ENCODE data around the gene NPTN.

DNA sequence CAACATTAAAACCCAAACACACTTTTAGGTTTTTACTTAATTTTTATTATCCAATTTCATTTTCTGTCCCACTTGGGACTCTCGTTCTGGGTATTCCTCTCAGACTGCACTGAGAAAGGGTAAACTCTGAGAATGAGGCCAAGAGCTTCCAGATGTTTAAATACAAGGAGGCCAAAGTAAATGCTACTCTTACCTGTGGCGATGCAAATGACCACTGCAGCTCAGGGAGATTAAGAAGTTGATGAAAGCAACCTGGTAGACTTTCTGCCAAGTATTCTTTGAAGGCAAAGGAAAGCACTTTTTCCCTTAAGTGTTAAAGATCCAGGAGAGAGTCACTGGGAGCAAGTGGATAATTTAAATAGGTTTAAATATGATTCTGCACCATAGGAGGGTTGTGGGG, 39.1 kb downstream of the NPTN start:
- no peak for TF ChIP-seq GATA2 (IDR thresholded peaks at IDR 0.05; ENCODE audit: low read depth, low read length)
- no peak for TF ChIP-seq GATA3 (IDR thresholded peaks at IDR 0.05; ENCODE audit: low read depth, low read length)
